NCI-H2227 (cell line): ENCODE data around the gene ZSWIM1.
"Not testable (repeated sequence)": the region's sequence is repeated elsewhere in the genome, so short reads cannot be mapped to it uniquely, and the experiment has no call there.

Experiments
- DNase-seq: peaks from one replicate; lab custom pipeline; 2025; ENCODE audit not compliant: unreplicated experiment; lab: John Stamatoyannopoulos, UW

Gene ZSWIM1

GRCh38 chr20:45925821-45926506 lies 44.9 kb downstream of the ZSWIM1 start:
- no peak for DNase-seq

DNA sequence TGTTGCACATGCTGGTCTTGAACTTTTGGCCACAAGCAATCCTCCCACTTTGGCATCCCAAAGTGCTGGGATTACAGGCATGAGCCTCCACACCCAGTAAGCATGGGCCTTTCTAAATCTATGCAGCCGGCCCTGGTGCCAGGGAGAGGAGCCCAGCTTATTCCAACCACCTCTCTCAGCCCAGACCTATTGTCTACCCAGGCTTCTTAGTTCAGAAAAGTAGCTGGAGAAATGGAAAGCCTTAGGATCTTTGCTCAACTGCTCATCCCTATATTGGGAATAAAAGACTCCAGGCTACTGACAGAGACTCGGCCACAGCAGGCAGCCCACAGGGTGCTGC lies 45.7 kb downstream of the ZSWIM1 start:
- no peak for DNase-seq

DNA sequence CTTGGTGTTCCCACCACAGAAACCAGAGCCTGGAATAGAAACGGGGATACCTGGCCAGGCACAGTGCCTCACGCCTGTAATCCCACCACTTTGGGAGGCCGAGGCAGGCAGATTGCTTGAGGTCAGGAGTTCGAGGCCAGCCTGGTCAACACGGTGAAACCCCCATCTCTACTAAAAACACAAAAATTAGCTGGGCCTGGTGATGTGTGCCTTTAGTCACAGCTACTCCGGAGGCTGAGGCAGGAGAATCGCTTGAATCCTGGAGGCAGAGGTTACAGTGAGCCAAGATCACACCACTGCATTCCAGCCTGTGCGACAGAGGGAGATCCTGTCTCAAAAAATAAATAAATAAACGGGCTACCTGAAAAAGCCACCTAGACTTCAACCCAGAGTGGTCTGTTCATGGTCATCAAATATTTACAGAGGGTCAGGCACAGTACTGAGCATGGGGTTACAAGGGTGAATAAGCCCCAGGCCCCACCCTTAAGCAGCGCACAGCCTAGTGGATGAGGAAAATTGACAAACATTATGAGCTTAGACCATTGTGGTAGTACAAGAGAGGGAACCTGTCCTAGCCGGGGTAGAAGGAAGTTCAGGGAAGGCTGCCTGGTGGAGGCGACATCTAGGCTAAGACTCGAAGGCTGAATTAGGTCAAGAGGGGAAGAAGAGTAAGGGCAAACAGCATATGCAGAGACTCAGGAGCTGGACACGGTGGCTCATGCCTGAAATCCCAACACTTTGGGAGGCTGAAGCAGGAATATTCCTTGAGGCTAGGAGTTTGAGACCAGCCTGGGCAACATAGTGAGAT lies 46.2 kb downstream of the ZSWIM1 start:
- DNase-seq: no peak

- not testable (repeated sequence) for DNase-seq
Measured at GRCh38 chr20:45931680-45932079, 50.7 kb downstream of the ZSWIM1 start.

DNA sequence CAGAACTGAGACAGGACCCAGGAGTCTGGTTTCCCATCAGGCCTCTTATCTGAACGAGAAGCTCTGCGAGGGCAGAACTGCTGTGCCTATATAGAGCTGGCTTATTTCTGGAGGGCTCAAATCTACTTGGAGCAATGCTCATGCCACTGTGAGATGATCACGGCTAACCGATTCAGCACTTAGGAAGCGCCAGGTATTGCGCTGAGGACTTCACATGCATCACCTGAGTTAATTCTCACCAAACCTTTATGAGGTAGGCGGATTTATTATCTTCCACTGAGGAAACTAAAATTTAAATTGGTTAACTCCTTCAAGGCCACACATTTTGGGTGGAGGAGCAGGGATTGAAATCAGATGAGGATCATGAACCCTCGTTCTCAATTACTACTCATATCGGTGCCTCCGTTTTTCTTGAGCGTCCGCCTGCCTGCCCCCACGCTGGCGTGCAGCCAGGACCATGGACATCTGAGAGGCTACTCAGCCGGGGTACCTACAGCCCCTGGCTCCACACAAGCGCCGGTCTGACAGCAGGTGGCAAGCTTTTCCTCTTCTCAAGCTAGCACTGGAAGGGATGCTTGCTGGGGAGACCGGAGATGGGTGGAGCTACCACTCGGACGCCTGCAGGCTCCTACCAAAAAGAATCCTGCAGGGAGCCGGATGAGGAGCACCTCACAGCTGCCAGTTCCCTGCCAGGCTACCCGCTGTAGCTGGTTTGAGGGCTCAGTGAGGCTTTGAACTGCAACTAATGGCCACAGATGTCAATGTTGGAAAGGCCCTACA lies 52.4 kb downstream of the ZSWIM1 start:
- DNase-seq: peak; percentile 88

DNA sequence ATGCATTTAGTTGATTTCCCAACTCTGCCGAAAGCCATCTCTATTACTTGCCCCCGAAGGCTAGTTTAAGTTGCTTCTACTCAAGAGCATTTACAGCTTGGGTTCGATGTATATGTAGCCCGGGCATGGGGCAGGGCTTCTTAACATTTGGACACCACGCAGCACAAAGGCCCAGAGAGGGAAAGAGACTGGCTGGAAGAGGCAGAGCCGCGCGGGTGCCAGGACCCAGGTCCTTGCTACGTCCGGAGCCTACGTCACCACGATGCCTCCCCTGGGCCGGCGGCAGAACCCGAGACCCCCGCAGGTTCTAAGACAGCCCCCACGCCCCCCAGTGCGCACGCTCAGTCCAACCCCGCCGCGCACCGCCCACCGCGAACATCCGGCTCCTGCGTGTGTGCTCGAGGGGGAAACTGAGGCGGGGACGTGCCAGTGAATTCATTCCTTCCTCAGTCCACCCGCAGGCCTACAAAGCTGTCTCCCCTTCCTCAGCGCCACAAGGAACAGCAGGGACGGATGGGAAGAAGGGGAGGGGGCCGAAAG lies 53.1 kb downstream of the ZSWIM1 start:
- peak; percentile 89 for DNase-seq
